ENCODE results near the gene ANKRD10. TPM values are rescaled to one million over a fixed set of nuclear protein-coding genes. Genes with fewer than 3 reads are reported as not detected.

ANKRD10 gene
- total RNA-seq, 1 donor, result 128 TPM

- H3K4me3 ChIP-seq (ENCODE audit: insufficient read depth, low read length), result no peak overlapping the region
- no peak for TF ChIP-seq CTCF (IDR thresholded peaks at IDR 0.05; ENCODE audit: extremely low read depth, low read depth, low read length)
- no peaks in the 10 kb centered on the region for H3K27me3 ChIP-seq (ENCODE audit: insufficient read depth, low read length)
- no peaks in the 10 kb centered on the region for H3K36me3 ChIP-seq (ENCODE audit: insufficient read depth, low read length)
- H3K9me3 ChIP-seq (ENCODE audit: low read depth, low read length), result no peaks in the 10 kb centered on the region
- no peaks in the 10 kb centered on the region for H3K79me2 ChIP-seq (ENCODE audit: insufficient read depth, low read length)
- H4K20me1 ChIP-seq (ENCODE audit: insufficient read depth, low read length), result no peaks in the 10 kb centered on the region
- H3K4me1 ChIP-seq (ENCODE audit: insufficient read depth, low read length), result no peaks in the 10 kb centered on the region
- no peak overlapping the region for H2AFZ ChIP-seq (ENCODE audit: low read length)
- H3K27ac ChIP-seq (ENCODE audit: low read depth, low read length), result no peak overlapping the region
- DNase-seq (ENCODE audit: insufficient read length, low spot score, missing footprints), result no peak
- no peak overlapping the region for H3K4me2 ChIP-seq (ENCODE audit: insufficient read depth, low read length)
Measured at GRCh38 chr13:110883542-110883941, 31.3 kb downstream of the ANKRD10 start.

GRCh38 chr13:110882972-110883371 lies 31.9 kb downstream of the ANKRD10 start:
- no peaks in the 10 kb centered on the region for H4K20me1 ChIP-seq (ENCODE audit: insufficient read depth, low read length)
- TF ChIP-seq CTCF (IDR thresholded peaks at IDR 0.05; ENCODE audit: extremely low read depth, low read depth, low read length), result no peak
- no peaks in the 10 kb centered on the region for H3K79me2 ChIP-seq (ENCODE audit: insufficient read depth, low read length)
- H3K4me1 ChIP-seq (ENCODE audit: insufficient read depth, low read length), result no peaks in the 10 kb centered on the region
- H3K27ac ChIP-seq (ENCODE audit: low read depth, low read length), result no peak overlapping the region
- no peak overlapping the region for H2AFZ ChIP-seq (ENCODE audit: low read length)
- no peak for DNase-seq (ENCODE audit: insufficient read length, low spot score, missing footprints)
- H3K4me2 ChIP-seq (ENCODE audit: insufficient read depth, low read length), result no peak overlapping the region
- no peak overlapping the region for H3K4me3 ChIP-seq (ENCODE audit: insufficient read depth, low read length)
- H3K9me3 ChIP-seq (ENCODE audit: low read depth, low read length), result no peaks in the 10 kb centered on the region
- H3K27me3 ChIP-seq (ENCODE audit: insufficient read depth, low read length), result no peaks in the 10 kb centered on the region
- H3K36me3 ChIP-seq (ENCODE audit: insufficient read depth, low read length), result no peaks in the 10 kb centered on the region

- TF ChIP-seq CTCF (IDR thresholded peaks at IDR 0.05; ENCODE audit: extremely low read depth, low read depth, low read length), result no peak
- Histone ChIP-seq H3K36me3 (ENCODE audit: insufficient read depth, low read length) (no peaks in the 10 kb centered on the region), H2AFZ (ENCODE audit: low read length) (no peak overlapping the region), H3K9me3 (ENCODE audit: low read depth, low read length) (no peaks in the 10 kb centered on the region), H4K20me1 (ENCODE audit: insufficient read depth, low read length) (no peaks in the 10 kb centered on the region), H3K4me2 (ENCODE audit: insufficient read depth, low read length) (no peak overlapping the region), H3K4me1 (ENCODE audit: insufficient read depth, low read length) (no peaks in the 10 kb centered on the region), H3K4me3 (ENCODE audit: insufficient read depth, low read length) (no peak overlapping the region), H3K27ac (ENCODE audit: low read depth, low read length) (no peak overlapping the region), H3K79me2 (ENCODE audit: insufficient read depth, low read length) (no peaks in the 10 kb centered on the region), H3K27me3 (ENCODE audit: insufficient read depth, low read length) (no peaks in the 10 kb centered on the region)
- no peak for DNase-seq (ENCODE audit: insufficient read length, low spot score, missing footprints)
Measured at GRCh38 chr13:110881839-110882627, 32.8 kb downstream of the ANKRD10 start.

- Histone ChIP-seq H3K36me3 (ENCODE audit: insufficient read depth, low read length) (no peaks in the 10 kb centered on the region), H3K4me1 (ENCODE audit: insufficient read depth, low read length) (no peaks in the 10 kb centered on the region), H3K4me2 (ENCODE audit: insufficient read depth, low read length) (no peak overlapping the region), H3K27me3 (ENCODE audit: insufficient read depth, low read length) (no peaks in the 10 kb centered on the region), H3K79me2 (ENCODE audit: insufficient read depth, low read length) (no peaks in the 10 kb centered on the region), H3K4me3 (ENCODE audit: insufficient read depth, low read length) (no peak overlapping the region), H2AFZ (ENCODE audit: low read length) (no peak overlapping the region), H4K20me1 (ENCODE audit: insufficient read depth, low read length) (no peaks in the 10 kb centered on the region), H3K27ac (ENCODE audit: low read depth, low read length) (no peak overlapping the region), H3K9me3 (ENCODE audit: low read depth, low read length) (no peaks in the 10 kb centered on the region)
- TF ChIP-seq CTCF (IDR thresholded peaks at IDR 0.05; ENCODE audit: extremely low read depth, low read depth, low read length), result no peak
- DNase-seq (ENCODE audit: insufficient read length, low spot score, missing footprints), result no peak
Measured at GRCh38 chr13:110880627-110881026, 34.2 kb downstream of the ANKRD10 start.
